ENCODE measurements around the gene ARHGAP23.
"Not testable (repeated sequence)": the region's sequence is repeated elsewhere in the genome, so short reads cannot be mapped to it uniquely, and the experiment has no call there.

ARHGAP23 gene

GRCh38 chr17:38421171-38421841, 7.0 kb upstream of the ARHGAP23 start:
- no peak for DNase-seq

GRCh38 chr17:38421871-38422827, 6.1 kb upstream of the ARHGAP23 start:
- no peak for DNase-seq

- DNase-seq: no peak
These were observed 3.8 kb upstream of the ARHGAP23 start for GRCh38 chr17:38424297-38424972.

- no peak for DNase-seq
These were observed 3.2 kb upstream of the ARHGAP23 start for GRCh38 chr17:38425031-38425430.

- DNase-seq: no peak
These were observed 2.5 kb upstream of the ARHGAP23 start for GRCh38 chr17:38425744-38426143.

- DNase-seq: no peak
These were observed 1.8 kb upstream of the ARHGAP23 start for GRCh38 chr17:38426441-38426840.

- no peak for DNase-seq
These were observed 909 bp upstream of the ARHGAP23 start for GRCh38 chr17:38427160-38427949.

GRCh38 chr17:38428643-38429371, 543 bp downstream of the ARHGAP23 start:
- no peak for DNase-seq

GRCh38 chr17:38429476-38430100, 1.3 kb downstream of the ARHGAP23 start:
- DNase-seq: no peak

- DNase-seq: no peak
These were observed 2.1 kb downstream of the ARHGAP23 start for GRCh38 chr17:38430316-38430715.

GRCh38 chr17:38430822-38431221, 2.6 kb downstream of the ARHGAP23 start:
- no peak for DNase-seq

- DNase-seq: no peak
These were observed 3.3 kb downstream of the ARHGAP23 start for GRCh38 chr17:38431346-38432145.

GRCh38 chr17:38434178-38434665, 6.0 kb downstream of the ARHGAP23 start:
- DNase-seq: no peak

GRCh38 chr17:38435795-38436194, 7.5 kb downstream of the ARHGAP23 start:
- DNase-seq: no peak

GRCh38 chr17:38436386-38436785, 8.1 kb downstream of the ARHGAP23 start:
- no peak for DNase-seq

GRCh38 chr17:38437313-38437712, 9.0 kb downstream of the ARHGAP23 start:
- not testable (repeated sequence) for DNase-seq

- no peak for DNase-seq
These were observed 11.2 kb downstream of the ARHGAP23 start for GRCh38 chr17:38439436-38439835.

- no peak for DNase-seq
These were observed 12.5 kb downstream of the ARHGAP23 start for GRCh38 chr17:38440614-38441397.

GRCh38 chr17:38441429-38442061, 13.3 kb downstream of the ARHGAP23 start:
- no peak for DNase-seq
